Esophagus squamous epithelium (tissue), 4 donors: ENCODE data around the gene RUNX1.

Experiments
- POLR2A ChIP-seq, 4 donors: fragments of 450-650 bp; IDR thresholded peaks; one replicate each; pipeline ENCODE4 v1.6.1; 2017; ENCODE audit warnings: antibody characterized with exemption in 4 of 4, mild to moderate bottlenecking in 4 of 4, moderate library complexity in 3 of 4
- TF ChIP-seq, protein P1 (sequence below), 6 experiments: fragments of 450-650 bp in 4 of 6; fragments of 200-600 bp in 2 of 6; sonication (generic) in 2 of 6; IDR thresholded peaks; one replicate each; pipeline ENCODE4 v1.5.1; 2016 to 2019; ENCODE audit warnings: antibody characterized with exemption in 6 of 6, mild to moderate bottlenecking in 4 of 6, moderate library complexity in 4 of 6

DNA sequence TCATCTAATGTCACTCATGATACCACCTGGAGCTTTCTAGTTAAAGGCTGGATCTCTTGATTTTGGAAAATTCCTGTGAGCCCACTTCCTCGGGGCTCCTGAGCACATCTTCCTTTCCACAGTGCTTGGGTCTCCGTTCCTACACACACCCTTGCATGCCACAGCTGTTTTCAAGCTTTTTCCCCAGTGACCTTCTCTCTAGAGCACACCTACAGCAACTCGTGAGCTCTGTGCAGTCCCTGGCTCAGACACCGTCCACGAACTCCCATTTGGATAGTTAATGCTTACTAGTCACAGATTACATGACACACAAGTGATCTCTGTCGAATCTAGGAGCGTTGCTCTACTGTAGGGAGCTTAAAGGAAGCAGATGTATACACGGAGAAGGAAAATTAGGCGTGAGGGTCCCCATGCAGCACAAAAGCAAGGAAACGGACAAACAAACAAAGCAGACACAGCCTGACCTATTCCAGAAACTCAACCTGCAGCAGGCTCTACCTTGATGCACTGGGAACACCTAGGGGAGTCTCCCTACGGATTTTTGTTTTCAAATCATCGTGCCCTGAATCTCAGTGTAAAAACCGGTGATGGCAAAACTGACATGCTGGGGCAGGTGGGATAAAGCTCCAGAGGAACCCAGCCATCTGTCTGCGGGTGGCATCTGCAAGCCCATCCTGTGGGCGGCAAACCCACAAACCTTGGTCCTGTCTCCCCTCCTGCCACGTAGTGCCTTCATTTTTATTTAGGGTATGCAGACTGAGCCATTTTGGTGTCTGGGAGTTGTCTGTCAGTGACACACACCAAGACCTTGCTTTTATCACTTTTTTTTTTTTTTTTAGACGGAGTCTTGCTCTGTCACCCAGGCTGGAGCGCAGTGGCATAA lies 177.8 kb downstream of the RUNX1 start:
- TF ChIP-seq, protein P1, sequence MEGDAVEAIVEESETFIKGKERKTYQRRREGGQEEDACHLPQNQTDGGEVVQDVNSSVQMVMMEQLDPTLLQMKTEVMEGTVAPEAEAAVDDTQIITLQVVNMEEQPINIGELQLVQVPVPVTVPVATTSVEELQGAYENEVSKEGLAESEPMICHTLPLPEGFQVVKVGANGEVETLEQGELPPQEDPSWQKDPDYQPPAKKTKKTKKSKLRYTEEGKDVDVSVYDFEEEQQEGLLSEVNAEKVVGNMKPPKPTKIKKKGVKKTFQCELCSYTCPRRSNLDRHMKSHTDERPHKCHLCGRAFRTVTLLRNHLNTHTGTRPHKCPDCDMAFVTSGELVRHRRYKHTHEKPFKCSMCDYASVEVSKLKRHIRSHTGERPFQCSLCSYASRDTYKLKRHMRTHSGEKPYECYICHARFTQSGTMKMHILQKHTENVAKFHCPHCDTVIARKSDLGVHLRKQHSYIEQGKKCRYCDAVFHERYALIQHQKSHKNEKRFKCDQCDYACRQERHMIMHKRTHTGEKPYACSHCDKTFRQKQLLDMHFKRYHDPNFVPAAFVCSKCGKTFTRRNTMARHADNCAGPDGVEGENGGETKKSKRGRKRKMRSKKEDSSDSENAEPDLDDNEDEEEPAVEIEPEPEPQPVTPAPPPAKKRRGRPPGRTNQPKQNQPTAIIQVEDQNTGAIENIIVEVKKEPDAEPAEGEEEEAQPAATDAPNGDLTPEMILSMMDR (IDR thresholded peaks at IDR 0.05): no peak
- TF ChIP-seq POLR2A (IDR thresholded peaks at IDR 0.05): no peak
